ENCODE results near the gene UBR1. TPM values are rescaled to one million over a fixed set of nuclear protein-coding genes. Genes with fewer than 3 reads are reported as not detected.

Gene UBR1
- total and polyA plus RNA-seq, 2 experiments from 2014 or later, result 17.2 to 19.6 TPM

- Mint-ChIP-seq H3K27ac (no peak overlapping the region), H3K9me3 (no peaks in the 10 kb centered on the region), H3K4me3 (no peak overlapping the region), H3K36me3 (ENCODE audit: low read depth) (peaks cover 21% of the 10 kb centered on the region), H3K4me1 (peaks cover under 1% of the 10 kb centered on the region; the same call in 1 of the 3 replicates), H3K27me3 (ENCODE audit: insufficient read depth, low read depth, poor library complexity) (peaks cover 3% of the 10 kb centered on the region)
- Histone ChIP-seq H3K36me3 (ENCODE audit: insufficient read depth) (no peaks in the 10 kb centered on the region), H3F3A (replicated peaks; ENCODE audit: low read depth) (no peaks in the 10 kb centered on the region), H3K9me2 (ENCODE audit: insufficient read depth) (no peaks in the 10 kb centered on the region), H3K4me2 (no peak overlapping the region), H3K4me1 (ENCODE audit: insufficient read depth) (no peaks in the 10 kb centered on the region; the same call in 1 of the 2 replicates), H3K27me3 (ENCODE audit: insufficient read depth) (no peaks in the 10 kb centered on the region), H3K79me2 (replicated peaks; ENCODE audit: insufficient read depth) (peaks cover 93% of the 10 kb centered on the region), H2AFZ (no peak overlapping the region), H3K27ac (ENCODE audit: low read depth) (no peak overlapping the region), H3K4me3 (no peak overlapping the region), H4K20me1 (replicated peaks; ENCODE audit: insufficient read depth) (peaks cover 4% of the 10 kb centered on the region)
- TF ChIP-seq ZNF114 (CRISPR knock-in tag; IDR thresholded peaks at IDR 0.05), result no peak
- TF ChIP-seq, protein P1, sequence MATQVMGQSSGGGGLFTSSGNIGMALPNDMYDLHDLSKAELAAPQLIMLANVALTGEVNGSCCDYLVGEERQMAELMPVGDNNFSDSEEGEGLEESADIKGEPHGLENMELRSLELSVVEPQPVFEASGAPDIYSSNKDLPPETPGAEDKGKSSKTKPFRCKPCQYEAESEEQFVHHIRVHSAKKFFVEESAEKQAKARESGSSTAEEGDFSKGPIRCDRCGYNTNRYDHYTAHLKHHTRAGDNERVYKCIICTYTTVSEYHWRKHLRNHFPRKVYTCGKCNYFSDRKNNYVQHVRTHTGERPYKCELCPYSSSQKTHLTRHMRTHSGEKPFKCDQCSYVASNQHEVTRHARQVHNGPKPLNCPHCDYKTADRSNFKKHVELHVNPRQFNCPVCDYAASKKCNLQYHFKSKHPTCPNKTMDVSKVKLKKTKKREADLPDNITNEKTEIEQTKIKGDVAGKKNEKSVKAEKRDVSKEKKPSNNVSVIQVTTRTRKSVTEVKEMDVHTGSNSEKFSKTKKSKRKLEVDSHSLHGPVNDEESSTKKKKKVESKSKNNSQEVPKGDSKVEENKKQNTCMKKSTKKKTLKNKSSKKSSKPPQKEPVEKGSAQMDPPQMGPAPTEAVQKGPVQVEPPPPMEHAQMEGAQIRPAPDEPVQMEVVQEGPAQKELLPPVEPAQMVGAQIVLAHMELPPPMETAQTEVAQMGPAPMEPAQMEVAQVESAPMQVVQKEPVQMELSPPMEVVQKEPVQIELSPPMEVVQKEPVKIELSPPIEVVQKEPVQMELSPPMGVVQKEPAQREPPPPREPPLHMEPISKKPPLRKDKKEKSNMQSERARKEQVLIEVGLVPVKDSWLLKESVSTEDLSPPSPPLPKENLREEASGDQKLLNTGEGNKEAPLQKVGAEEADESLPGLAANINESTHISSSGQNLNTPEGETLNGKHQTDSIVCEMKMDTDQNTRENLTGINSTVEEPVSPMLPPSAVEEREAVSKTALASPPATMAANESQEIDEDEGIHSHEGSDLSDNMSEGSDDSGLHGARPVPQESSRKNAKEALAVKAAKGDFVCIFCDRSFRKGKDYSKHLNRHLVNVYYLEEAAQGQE (IDR thresholded peaks at IDR 0.05; ENCODE audit: unreplicated experiment), result no peak
- TF ChIP-seq CREB1 (CRISPR knock-in tag; IDR thresholded peaks at IDR 0.05; ENCODE audit: low read depth), result no peak
- no peak for TF ChIP-seq EZH2 (IDR thresholded peaks at IDR 0.05; ENCODE audit: low read depth, unreplicated experiment)
- TF ChIP-seq POLR2AphosphoS5 (IDR thresholded peaks at IDR 0.05; ENCODE audit: low read depth), result no peak
- no peak for TF ChIP-seq STAT1 (IDR thresholded peaks at IDR 0.05; ENCODE audit: unreplicated experiment)
- TF ChIP-seq EZH2phosphoT487 (IDR thresholded peaks at IDR 0.05; ENCODE audit: unreplicated experiment), result no peak
- ATAC-seq (no peak), DNase-seq (ENCODE audit: low spot score) (no peak)
Observed at GRCh38 chr15:43099105-43099845, 6.6 kb downstream of the UBR1 start.

DNA sequence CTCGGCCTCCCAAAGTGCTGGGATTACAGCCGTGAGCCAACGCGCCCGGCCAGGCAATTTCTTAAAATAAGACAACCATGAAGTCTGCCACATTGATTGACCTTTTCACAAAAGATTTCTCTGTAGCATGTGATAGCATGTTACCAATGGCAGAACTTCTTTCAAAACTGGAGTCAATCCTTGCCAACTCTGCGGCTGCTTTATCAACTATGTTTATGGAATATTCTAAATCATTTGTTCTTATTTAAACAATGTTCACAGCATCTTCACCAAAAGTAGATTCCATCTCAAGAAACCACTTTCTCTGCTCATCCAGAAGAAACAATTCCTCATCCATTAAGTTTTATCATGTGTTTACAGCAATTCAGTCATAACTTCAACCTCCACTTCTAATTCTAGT lies 9.4 kb downstream of the UBR1 start:
- Histone ChIP-seq H3K36me3 (ENCODE audit: insufficient read depth) (no peaks in the 10 kb centered on the region), H3K27me3 (ENCODE audit: insufficient read depth) (no peaks in the 10 kb centered on the region), H3K4me2 (no peak overlapping the region), H4K20me1 (replicated peaks; ENCODE audit: insufficient read depth) (peaks cover 4% of the 10 kb centered on the region), H2AFZ (no peak overlapping the region), H3K4me1 (ENCODE audit: insufficient read depth) (no peaks in the 10 kb centered on the region), H3K4me3 (no peak overlapping the region), H3K27ac (ENCODE audit: low read depth) (no peak overlapping the region), H3F3A (replicated peaks; ENCODE audit: low read depth) (no peaks in the 10 kb centered on the region), H3K79me2 (replicated peaks; ENCODE audit: insufficient read depth) (peaks cover 88% of the 10 kb centered on the region), H3K9me2 (ENCODE audit: insufficient read depth) (no peaks in the 10 kb centered on the region)
- no peaks in the 10 kb centered on the region for H3K4me1 Mint-ChIP-seq
- no peak overlapping the region for H3K4me3 Mint-ChIP-seq
- peaks cover 3% of the 10 kb centered on the region for H3K27me3 Mint-ChIP-seq (ENCODE audit: insufficient read depth, low read depth, poor library complexity)
- peaks cover 16% of the 10 kb centered on the region for H3K36me3 Mint-ChIP-seq (ENCODE audit: low read depth)
- ATAC-seq (no peak), DNase-seq (ENCODE audit: low spot score) (no peak)
- H3K9me3 Mint-ChIP-seq, result no peaks in the 10 kb centered on the region
- no peak overlapping the region for H3K27ac Mint-ChIP-seq
- TF ChIP-seq JUNB (IDR thresholded peaks at IDR 0.05; ENCODE audit: unreplicated experiment) (no peak), STAT1 (IDR thresholded peaks at IDR 0.05; ENCODE audit: unreplicated experiment) (no peak), POLR2AphosphoS5 (IDR thresholded peaks at IDR 0.05; ENCODE audit: low read depth) (no peak)
- TF ChIP-seq, protein P2, sequence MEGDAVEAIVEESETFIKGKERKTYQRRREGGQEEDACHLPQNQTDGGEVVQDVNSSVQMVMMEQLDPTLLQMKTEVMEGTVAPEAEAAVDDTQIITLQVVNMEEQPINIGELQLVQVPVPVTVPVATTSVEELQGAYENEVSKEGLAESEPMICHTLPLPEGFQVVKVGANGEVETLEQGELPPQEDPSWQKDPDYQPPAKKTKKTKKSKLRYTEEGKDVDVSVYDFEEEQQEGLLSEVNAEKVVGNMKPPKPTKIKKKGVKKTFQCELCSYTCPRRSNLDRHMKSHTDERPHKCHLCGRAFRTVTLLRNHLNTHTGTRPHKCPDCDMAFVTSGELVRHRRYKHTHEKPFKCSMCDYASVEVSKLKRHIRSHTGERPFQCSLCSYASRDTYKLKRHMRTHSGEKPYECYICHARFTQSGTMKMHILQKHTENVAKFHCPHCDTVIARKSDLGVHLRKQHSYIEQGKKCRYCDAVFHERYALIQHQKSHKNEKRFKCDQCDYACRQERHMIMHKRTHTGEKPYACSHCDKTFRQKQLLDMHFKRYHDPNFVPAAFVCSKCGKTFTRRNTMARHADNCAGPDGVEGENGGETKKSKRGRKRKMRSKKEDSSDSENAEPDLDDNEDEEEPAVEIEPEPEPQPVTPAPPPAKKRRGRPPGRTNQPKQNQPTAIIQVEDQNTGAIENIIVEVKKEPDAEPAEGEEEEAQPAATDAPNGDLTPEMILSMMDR (conservative IDR thresholded peaks at IDR 0.05; ENCODE audit: low read depth in 2 of 2), result no peak
- TF ChIP-seq, protein P1 (IDR thresholded peaks at IDR 0.05; ENCODE audit: unreplicated experiment), result no peak
